ENCODE data around the gene LGR6.

LGR6 gene

DNA sequence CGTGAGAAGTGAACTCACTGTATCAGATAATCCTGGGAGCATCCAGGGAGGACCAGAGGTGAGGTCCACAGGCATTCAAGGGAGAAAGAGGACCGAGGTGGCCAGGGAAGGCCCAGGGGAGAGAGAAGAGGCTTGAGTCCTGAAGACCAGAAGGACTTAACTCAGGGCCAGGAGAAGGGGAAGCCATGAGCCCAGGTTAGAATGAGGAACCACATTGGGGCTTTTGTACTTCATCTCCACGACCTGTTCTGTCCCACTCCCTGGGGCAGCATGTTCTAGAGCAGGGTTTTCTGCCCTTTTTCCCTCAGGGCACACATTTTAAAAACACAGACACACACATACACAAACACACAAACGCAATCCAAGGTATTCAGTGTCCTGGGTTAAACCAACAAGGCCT lies 8.4 kb downstream of the LGR6 start:
- TF ChIP-seq, protein P1, sequence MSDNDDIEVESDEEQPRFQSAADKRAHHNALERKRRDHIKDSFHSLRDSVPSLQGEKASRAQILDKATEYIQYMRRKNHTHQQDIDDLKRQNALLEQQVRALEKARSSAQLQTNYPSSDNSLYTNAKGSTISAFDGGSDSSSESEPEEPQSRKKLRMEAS (IDR thresholded peaks at IDR 0.05; ENCODE audit: low read depth, low read length), result no peak
- TF ChIP-seq MYC (IDR thresholded peaks at IDR 0.05; ENCODE audit: low read depth, low read length) (no peak), POLR2A (IDR thresholded peaks at IDR 0.05; ENCODE audit: extremely low read depth, insufficient read length) (no peak)
- TF ChIP-seq, protein P2, sequence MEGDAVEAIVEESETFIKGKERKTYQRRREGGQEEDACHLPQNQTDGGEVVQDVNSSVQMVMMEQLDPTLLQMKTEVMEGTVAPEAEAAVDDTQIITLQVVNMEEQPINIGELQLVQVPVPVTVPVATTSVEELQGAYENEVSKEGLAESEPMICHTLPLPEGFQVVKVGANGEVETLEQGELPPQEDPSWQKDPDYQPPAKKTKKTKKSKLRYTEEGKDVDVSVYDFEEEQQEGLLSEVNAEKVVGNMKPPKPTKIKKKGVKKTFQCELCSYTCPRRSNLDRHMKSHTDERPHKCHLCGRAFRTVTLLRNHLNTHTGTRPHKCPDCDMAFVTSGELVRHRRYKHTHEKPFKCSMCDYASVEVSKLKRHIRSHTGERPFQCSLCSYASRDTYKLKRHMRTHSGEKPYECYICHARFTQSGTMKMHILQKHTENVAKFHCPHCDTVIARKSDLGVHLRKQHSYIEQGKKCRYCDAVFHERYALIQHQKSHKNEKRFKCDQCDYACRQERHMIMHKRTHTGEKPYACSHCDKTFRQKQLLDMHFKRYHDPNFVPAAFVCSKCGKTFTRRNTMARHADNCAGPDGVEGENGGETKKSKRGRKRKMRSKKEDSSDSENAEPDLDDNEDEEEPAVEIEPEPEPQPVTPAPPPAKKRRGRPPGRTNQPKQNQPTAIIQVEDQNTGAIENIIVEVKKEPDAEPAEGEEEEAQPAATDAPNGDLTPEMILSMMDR (IDR thresholded peaks at IDR 0.05; ENCODE audit: low read depth, low read length), result no peak
- no peak for DNase-seq (ENCODE audit: low read depth)
- H3K4me3 ChIP-seq (ENCODE audit: low read depth, low read length), result no peak overlapping the region

DNA sequence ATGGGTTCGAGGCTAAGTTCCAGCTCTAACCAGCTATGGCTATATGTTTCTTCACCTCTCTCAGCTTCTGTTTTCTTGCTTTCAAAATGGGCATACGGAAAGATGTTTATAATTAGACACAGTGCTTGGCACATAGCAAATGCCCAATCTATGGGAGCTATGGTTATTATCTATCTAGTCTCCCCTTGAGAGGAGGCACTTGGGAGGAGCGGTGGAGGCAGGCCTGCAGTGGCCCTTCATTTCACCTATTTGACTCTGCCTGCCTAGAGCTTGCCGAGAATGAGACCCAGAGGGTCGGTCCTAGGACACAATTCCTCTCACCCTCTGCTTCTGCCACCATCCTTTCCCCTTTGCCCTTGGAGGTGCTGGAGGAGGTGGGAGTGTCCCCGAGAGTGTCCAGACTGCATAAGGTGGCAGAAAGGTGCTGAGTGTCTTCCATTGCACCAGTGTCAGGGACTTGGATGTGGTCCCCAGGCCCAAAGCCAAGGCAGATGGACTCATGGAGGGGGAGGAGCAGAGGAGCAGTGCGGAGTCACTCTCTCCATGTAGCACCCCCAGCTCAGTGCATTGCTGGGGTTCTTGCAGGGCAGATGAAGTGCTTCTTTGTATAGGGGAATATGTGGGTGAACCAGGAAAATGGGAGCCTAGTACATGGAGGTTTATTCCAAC lies 9.0 kb downstream of the LGR6 start:
- TF ChIP-seq POLR2A (IDR thresholded peaks at IDR 0.05; ENCODE audit: extremely low read depth, insufficient read length), result no peak
- TF ChIP-seq MYC (IDR thresholded peaks at IDR 0.05; ENCODE audit: low read depth, low read length), result no peak
- TF ChIP-seq, protein P2 (IDR thresholded peaks at IDR 0.05; ENCODE audit: low read depth, low read length), result no peak
- TF ChIP-seq, protein P1 (IDR thresholded peaks at IDR 0.05; ENCODE audit: low read depth, low read length), result no peak
- no peak overlapping the region for H3K4me3 ChIP-seq (ENCODE audit: low read depth, low read length)
- no peak for DNase-seq (ENCODE audit: low read depth)

DNA sequence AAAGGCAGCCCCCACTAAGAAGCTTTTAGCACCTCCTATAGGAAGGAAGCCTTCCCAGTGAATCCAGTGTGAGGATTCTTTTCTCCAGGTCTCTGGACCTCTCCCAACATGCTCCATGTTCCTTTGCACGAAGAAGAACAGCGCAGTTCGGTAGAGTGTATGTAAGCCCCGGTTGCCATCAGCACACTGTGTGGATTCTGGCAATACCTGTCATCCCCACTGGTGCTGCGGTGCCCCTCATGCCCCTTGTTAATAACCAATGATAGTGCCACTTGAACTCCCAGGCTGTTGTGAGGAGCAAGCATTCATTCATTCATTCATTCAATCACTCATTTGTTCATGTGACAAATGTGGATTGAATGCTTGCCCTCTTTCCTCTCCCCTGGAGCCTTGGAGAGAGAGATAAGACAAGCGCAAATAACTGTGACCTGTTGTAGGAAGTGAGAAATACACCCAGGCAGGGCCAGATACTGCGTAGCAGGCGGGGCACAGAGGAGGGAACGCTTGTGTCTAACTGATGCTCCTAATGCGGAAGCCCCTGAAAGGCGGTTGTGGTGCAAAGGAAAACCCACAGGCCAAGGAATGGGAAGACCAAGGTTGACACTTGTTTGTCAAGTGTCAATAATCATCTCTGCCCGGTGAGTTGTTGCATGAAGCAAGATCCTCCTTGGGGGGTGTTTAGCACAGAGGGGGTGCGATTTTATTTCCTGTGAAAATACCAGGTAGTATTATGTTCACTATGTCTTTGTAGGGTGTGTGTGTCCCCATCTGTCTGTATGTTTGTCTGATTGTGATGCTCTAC lies 9.8 kb downstream of the LGR6 start:
- no peak for TF ChIP-seq POLR2A (IDR thresholded peaks at IDR 0.05; ENCODE audit: extremely low read depth, insufficient read length)
- TF ChIP-seq, protein P2 (IDR thresholded peaks at IDR 0.05; ENCODE audit: low read depth, low read length), result no peak
- DNase-seq (ENCODE audit: low read depth), result no peak
- no peak overlapping the region for H3K4me3 ChIP-seq (ENCODE audit: low read depth, low read length)

DNA sequence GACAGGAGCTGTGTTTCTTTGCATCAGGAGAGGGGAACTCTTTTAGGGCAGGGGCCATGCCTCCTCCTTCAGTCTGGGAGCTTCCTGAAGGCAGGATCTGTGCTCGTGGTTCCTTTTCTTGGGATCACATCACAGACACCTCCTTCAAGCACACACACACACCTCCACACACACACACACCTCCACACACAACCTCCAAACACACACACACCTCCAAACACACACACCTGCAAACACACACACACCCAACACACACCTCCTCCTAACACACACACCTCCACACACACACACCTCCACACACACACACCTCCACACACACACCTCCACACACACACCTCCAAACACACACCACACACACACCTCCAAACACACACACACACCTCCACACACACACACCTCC lies 10.5 kb downstream of the LGR6 start:
- no peak for DNase-seq (ENCODE audit: low read depth)
- no peak overlapping the region for H3K4me3 ChIP-seq (ENCODE audit: low read depth, low read length)
- TF ChIP-seq POLR2A (IDR thresholded peaks at IDR 0.05; ENCODE audit: extremely low read depth, insufficient read length) (no peak), MYC (IDR thresholded peaks at IDR 0.05; ENCODE audit: low read depth, low read length) (no peak)
- TF ChIP-seq, protein P1 (IDR thresholded peaks at IDR 0.05; ENCODE audit: low read depth, low read length), result no peak
- TF ChIP-seq, protein P2 (IDR thresholded peaks at IDR 0.05; ENCODE audit: low read depth, low read length), result no peak

GRCh38 chr1:202205523-202206190 lies 12.1 kb downstream of the LGR6 start:
- TF ChIP-seq, protein P1 (IDR thresholded peaks at IDR 0.05; ENCODE audit: low read depth, low read length), result no peak
- TF ChIP-seq MYC (IDR thresholded peaks at IDR 0.05; ENCODE audit: low read depth, low read length), result no peak
- TF ChIP-seq, protein P2 (IDR thresholded peaks at IDR 0.05; ENCODE audit: low read depth, low read length), result no peak
- no peak for TF ChIP-seq POLR2A (IDR thresholded peaks at IDR 0.05; ENCODE audit: extremely low read depth, insufficient read length)
- DNase-seq (ENCODE audit: low read depth), result no peak
- H3K4me3 ChIP-seq (ENCODE audit: low read depth, low read length), result no peak overlapping the region

Measured in NB4 (cell line).